Left lung (tissue), 10 donors: ENCODE data around the gene NCK2. TPM values are rescaled to one million over a fixed set of nuclear protein-coding genes. Genes with fewer than 3 reads are reported as not detected.

Experiments
- ATAC-seq: fragments of 200-7000 bp; cut with Tn5 transposase; one replicate; pipeline ENCODE4 v1.9.1; 2020; ENCODE audit warnings: moderate library complexity
- DNase-seq, 4 donors: peaks; one replicate each; pipeline ENCODE4 v3.0.0-alpha.2; 2013 to 2020
- H3K27ac ChIP-seq, 2 donors: fragments of 200-600 bp; sonication (generic) in 1 of 2; one replicate each; pipeline versions ENCODE4 v1.5.0 to v1.8.0; 2020 to 2021
- H3K27me3 ChIP-seq, 2 donors: fragments of 200-600 bp; sonication (generic) in 1 of 2; one replicate each; pipeline versions ENCODE4 v1.5.0 to v1.8.0; 2020 to 2021
- H3K36me3 ChIP-seq, 2 donors: fragments of 200-600 bp; sonication (generic) in 1 of 2; one replicate each; pipeline versions ENCODE4 v1.5.0 to v1.8.0; 2020 to 2021
- H3K4me1 ChIP-seq, 2 donors: fragments of 200-600 bp; one replicate each; pipeline ENCODE4 v1.8.0; 2021
- H3K4me3 ChIP-seq, 2 donors: fragments of 200-600 bp; sonication (generic) in 1 of 2; one replicate each; pipeline versions ENCODE4 v1.5.0 to v1.8.0; 2020 to 2021; ENCODE audit warnings: mild to moderate bottlenecking in 1 of 2
- H3K9me3 ChIP-seq, 2 donors: fragments of 200-600 bp; sonication (generic) in 1 of 2; one replicate each; pipeline versions ENCODE4 v1.5.0 to v1.8.0; 2020 to 2021
- intact Hi-C, 2 donors: fragments of 100-400 bp; cut with DNase I; formaldehyde crosslinking; loops; one replicate each; pipeline versions ENCODE4 v1.11.2 to v1.14.2; 2022
- polyA plus RNA-seq, 6 donors: library from polyadenylated mRNA; unstranded; fragments of 120-200 nt; gene quantifications; one replicate each; pipeline ENCODE4 v1.2.1, GENCODE V29; 2013; ENCODE audit not compliant: insufficient read length in 6 of 6
- total RNA-seq, 2 donors: library from RNA; stranded (reverse); fragmentation: NEBNext Ultra II Directional; extraction: Animal tissue kit (Norgen Biotek cat#: 25700); gene quantifications; one replicate each; pipeline ENCODE4 v1.2.1, GENCODE V29; 2021
- TF ChIP-seq, protein P1 (sequence below), 2 donors: fragments of 200-600 bp; sonication (generic) in 1 of 2; IDR thresholded peaks; one replicate each; pipeline versions ENCODE4 v1.5.0 to v1.8.0; 2021; ENCODE audit warnings: antibody characterized with exemption in 2 of 2
- donor health status: DM: no; HTN: yes; CAD: no.
- donor health status: DM: no; HTN: no; CAD: no.

The NCK2 gene
- total and polyA plus RNA-seq, 8 donors = 37.6 to 88.5 (median 71.7) TPM

DNA sequence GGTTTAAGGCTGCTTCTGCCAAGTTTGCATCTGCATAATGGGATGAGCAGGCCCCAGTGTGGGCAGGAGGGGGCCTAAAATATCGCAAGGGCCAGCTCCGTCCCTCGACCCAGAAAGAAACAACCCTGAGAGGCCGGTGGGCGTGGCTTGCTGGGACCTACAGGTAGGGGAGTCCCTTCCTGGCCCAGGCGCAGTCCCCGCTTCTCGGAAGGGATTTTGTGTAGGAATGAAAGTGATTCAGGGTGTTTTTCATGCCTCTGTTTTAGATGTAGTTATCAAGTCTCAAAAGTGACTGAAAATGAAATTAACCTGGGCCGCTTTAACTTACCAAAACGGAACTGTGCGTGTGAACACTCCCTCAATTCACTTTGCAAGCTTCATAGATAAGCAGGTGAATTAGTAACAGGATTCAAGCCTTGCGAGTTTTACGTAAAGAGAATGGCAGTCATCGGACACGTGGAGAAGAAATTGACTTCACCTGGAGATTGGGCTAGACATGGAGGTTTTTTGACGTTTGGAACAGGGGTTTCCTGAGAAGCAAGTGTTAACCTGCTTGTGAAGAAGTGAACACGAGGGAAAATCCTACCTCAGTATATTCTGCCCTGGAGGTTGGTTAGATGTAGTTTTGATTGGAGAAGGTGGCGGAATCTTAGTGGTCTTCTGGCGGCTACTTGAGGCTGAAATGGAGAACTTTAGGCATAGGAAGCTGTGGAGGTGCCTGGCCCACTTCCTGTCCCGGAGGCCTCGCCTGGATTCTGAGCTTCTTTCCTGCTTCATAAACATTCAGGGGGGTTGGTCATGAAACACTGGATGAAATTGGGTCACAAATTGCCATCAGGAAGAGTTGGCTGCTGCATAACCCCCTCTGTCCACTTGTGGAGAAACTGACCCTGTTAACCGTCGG lies 1.7 kb downstream of the NCK2 start:
- no peaks in the 10 kb centered on the region for H3K27me3 ChIP-seq
- DNase-seq (peak; percentile 16 to 96 (median 68)), ATAC-seq (peak; percentile 72)
- TF ChIP-seq, protein P1, sequence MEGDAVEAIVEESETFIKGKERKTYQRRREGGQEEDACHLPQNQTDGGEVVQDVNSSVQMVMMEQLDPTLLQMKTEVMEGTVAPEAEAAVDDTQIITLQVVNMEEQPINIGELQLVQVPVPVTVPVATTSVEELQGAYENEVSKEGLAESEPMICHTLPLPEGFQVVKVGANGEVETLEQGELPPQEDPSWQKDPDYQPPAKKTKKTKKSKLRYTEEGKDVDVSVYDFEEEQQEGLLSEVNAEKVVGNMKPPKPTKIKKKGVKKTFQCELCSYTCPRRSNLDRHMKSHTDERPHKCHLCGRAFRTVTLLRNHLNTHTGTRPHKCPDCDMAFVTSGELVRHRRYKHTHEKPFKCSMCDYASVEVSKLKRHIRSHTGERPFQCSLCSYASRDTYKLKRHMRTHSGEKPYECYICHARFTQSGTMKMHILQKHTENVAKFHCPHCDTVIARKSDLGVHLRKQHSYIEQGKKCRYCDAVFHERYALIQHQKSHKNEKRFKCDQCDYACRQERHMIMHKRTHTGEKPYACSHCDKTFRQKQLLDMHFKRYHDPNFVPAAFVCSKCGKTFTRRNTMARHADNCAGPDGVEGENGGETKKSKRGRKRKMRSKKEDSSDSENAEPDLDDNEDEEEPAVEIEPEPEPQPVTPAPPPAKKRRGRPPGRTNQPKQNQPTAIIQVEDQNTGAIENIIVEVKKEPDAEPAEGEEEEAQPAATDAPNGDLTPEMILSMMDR (IDR thresholded peaks at IDR 0.05) = no peak
- peak overlapping the region; percentile 57 to 85 for H3K4me3 ChIP-seq
- peaks cover 13 to 39% of the 10 kb centered on the region in 2 donors for H3K4me1 ChIP-seq
- no peaks in the 10 kb centered on the region for H3K36me3 ChIP-seq
- intact Hi-C loops = no loop called here
- peak overlapping the region; percentile 81 to 82 for H3K27ac ChIP-seq
- no peaks in the 10 kb centered on the region for H3K9me3 ChIP-seq

DNA sequence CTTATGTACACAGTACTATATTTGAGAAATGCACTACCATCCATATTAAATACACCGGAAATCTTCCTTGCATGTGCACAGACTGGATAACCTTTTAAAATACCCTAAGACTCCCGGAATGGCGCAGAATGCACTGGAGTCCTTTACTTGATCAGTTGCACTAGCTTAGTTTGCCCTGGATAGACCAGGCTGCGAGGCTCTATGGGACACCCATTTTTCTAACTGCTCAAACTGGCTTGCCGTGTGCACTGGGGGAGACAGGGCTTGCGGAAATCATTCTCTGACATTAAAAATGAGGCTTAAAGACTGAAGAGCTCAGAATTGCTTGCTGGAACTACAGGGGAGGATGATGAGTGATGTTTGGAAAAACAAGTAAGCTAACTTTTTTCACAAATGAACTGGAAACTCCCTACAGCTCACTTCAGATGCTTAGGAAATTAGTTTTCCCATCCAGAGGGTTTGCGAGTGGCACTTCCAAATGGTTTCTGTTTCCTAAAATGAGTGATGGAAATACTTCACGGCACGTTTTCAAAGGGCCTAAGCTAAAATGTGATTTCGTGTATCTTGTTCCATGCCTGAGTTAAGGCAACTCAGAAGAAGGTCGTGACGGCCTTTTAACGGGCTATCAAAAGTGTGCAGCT lies 2.7 kb downstream of the NCK2 start:
- intact Hi-C loops = no loop called here
- Histone ChIP-seq H3K27me3 (no peaks in the 10 kb centered on the region), H3K36me3 (no peaks in the 10 kb centered on the region), H3K4me1 (peaks cover 13 to 39% of the 10 kb centered on the region in 2 donors), H3K9me3 (no peaks in the 10 kb centered on the region), H3K27ac (peak overlapping the region; percentile 7 to 81), H3K4me3 (peak overlapping the region in 1 of 2 donors; percentile 57)
- DNase-seq (no peak), ATAC-seq (no peak)
- TF ChIP-seq, protein P1 (IDR thresholded peaks at IDR 0.05) = no peak

- peaks cover 13 to 39% of the 10 kb centered on the region in 2 donors for H3K4me1 ChIP-seq
- intact Hi-C loops = no loop called here
- no peak overlapping the region for H3K4me3 ChIP-seq
- DNase-seq = no peak
- H3K27ac ChIP-seq = peak overlapping the region; percentile 4 to 81
- no peak for ATAC-seq
- no peaks in the 10 kb centered on the region for H3K36me3 ChIP-seq
- H3K27me3 ChIP-seq = no peaks in the 10 kb centered on the region
- TF ChIP-seq, protein P1 (IDR thresholded peaks at IDR 0.05) = no peak
- H3K9me3 ChIP-seq = no peaks in the 10 kb centered on the region
Measured at GRCh38 chr2:105747991-105748390, 3.3 kb downstream of the NCK2 start.

GRCh38 chr2:105748566-105748965 lies 3.9 kb downstream of the NCK2 start:
- ATAC-seq = no peak
- H3K27ac ChIP-seq = peak overlapping the region in 1 of 2 donors; percentile 4
- intact Hi-C loops = no loop called here

More at GRCh38 chr2:105748566-105748965, 3.9 kb downstream of the NCK2 start:
- Histone ChIP-seq H3K36me3 (no peaks in the 10 kb centered on the region), H3K9me3 (no peaks in the 10 kb centered on the region), H3K27me3 (no peaks in the 10 kb centered on the region), H3K4me1 (peaks cover 16 to 44% of the 10 kb centered on the region in 2 donors), H3K4me3 (no peak overlapping the region)
- TF ChIP-seq, protein P1 (IDR thresholded peaks at IDR 0.05) = no peak
- DNase-seq = no peak
